ENCODE data around the gene PIGT.

PIGT gene

GRCh38 chr20:45415822-45416637, at the start of gene PIGT:
PIGT (plus strand) TSS chr20:45416141; CDS start chr20:45416157, 16 bp downstream.
- in situ Hi-C loops (cut with MboI; ENCODE audit: low sequenced_read_pairs): no loop called here

DNA sequence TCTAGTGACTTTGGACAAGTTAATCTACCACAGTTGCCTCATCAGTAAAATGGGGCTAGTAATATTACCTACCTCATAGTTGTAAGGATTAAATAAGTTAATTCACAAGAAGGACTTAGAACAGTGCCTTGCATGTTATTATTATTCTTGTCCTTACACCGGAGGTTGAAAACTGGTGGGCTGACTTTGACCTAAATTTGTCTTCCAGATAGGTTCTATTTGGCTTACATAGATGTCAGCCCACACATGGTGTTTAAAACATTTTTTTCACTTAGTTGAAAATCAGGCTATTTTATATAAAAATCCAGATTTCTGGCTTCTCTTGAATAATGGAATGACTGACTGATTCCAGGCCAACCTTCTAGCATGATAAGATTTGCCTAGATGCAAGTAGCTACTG, 49.7 kb upstream of the PIGT start:
- in situ Hi-C loops (cut with MboI; ENCODE audit: low sequenced_read_pairs): no loop called here

DNA sequence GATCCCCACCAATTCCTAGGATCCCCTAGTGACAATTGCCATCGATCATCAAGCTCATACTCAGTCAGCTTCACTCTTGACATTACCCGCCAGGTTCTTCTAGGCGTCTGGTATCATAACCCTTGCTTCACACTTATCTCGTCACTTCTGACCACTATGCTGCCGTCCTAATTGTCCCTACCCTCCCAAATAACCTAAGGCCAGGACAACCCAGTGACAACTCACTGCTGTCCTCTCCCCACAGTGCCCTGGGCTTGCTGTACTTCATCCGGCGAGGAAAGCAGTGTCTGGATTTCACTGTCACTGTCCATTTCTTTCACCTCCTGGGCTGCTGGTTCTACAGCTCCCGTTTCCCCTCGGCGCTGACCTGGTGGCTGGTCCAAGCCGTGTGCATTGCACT, 49.3 kb upstream of the PIGT start:
- in situ Hi-C loops (cut with MboI; ENCODE audit: low sequenced_read_pairs): no loop called here

DNA sequence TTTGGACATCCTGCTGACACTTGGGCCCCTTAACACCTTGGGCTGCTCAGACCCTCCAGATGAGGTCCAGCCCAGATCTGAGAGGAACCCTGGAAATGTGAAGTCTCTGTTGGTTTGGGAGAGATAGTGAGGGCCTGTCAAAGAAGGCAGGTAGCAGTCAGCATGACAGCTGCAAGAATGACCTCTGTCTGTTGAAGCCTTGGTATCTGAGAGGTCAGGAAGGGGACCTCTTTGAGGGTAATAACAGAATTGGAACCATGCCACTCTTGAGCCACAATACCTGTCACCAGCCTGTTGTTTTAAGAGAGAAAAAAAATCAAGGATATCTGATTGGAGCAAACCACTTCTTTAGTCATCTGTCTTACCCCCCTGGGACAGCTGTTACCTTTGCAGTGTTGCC, 48.8 kb upstream of the PIGT start:
- in situ Hi-C loops (cut with MboI; ENCODE audit: low sequenced_read_pairs): no loop called here

- in situ Hi-C loops (cut with MboI; ENCODE audit: low sequenced_read_pairs): no loop called here
These were observed 47.5 kb upstream of the PIGT start for GRCh38 chr20:45368221-45368980.

- in situ Hi-C loops (cut with MboI; ENCODE audit: low sequenced_read_pairs): no loop called here
These were observed 45.3 kb upstream of the PIGT start for GRCh38 chr20:45370571-45371160.

GRCh38 chr20:45372241-45372640, 43.7 kb upstream of the PIGT start:
- in situ Hi-C loops (cut with MboI; ENCODE audit: low sequenced_read_pairs): no loop called here

GRCh38 chr20:45372646-45373352, 43.1 kb upstream of the PIGT start:
- in situ Hi-C loops (cut with MboI; ENCODE audit: low sequenced_read_pairs): no loop called here

GRCh38 chr20:45373353-45374100, 42.4 kb upstream of the PIGT start:
- in situ Hi-C loops (cut with MboI; ENCODE audit: low sequenced_read_pairs): no loop called here

GRCh38 chr20:45374101-45374467, 41.9 kb upstream of the PIGT start:
- in situ Hi-C loops (cut with MboI; ENCODE audit: low sequenced_read_pairs): no loop called here

DNA sequence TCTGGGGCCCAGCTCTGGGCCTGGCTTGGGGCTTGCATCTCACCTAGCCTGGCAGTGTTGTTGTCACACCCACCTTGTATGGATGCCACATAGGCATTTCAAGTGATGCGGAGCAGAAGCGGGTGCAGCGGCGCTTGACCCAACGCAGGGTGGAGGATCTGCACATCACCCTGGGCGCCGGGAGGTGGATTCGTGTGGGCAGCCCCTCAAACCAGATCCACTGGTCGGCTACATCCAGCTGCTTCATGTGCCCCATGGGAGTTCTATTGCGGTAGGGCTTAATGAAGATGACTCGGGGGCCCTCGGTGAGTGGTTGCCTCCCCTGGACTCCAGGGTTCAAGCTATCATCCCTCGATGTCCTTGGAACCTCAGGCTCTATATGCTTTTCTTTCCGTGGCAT, 41.0 kb upstream of the PIGT start:
- in situ Hi-C loops (cut with MboI; ENCODE audit: low sequenced_read_pairs): no loop called here

DNA sequence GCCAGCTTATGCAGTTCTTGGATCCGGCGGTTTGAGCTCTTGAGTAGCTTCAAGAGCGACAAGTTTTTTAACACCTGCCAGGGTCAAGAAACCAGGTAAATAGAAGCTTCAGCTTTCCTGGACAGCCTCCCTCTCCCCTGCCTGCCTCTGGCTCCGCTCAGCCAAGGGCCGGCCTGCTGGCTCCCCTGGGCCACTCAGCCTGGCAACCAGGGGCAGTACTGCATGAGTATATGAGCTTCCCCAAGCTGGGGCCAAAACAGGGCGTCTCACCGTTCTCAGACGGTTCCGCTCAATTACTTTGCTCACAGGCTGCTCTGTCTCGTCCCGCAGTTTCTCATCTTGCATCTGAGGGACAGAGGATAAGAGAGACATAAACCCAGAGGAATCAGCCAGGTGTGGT, 38.7 kb upstream of the PIGT start:
- in situ Hi-C loops (cut with MboI; ENCODE audit: low sequenced_read_pairs): no loop called here

GRCh38 chr20:45378191-45378590, 37.8 kb upstream of the PIGT start, which contains the start of gene TP53TG5:
TP53TG5 (minus strand) TSS chr20:45378325; CDS start chr20:45378236, 89 bp downstream.
- in situ Hi-C loops (cut with MboI; ENCODE audit: low sequenced_read_pairs): no loop called here

DNA sequence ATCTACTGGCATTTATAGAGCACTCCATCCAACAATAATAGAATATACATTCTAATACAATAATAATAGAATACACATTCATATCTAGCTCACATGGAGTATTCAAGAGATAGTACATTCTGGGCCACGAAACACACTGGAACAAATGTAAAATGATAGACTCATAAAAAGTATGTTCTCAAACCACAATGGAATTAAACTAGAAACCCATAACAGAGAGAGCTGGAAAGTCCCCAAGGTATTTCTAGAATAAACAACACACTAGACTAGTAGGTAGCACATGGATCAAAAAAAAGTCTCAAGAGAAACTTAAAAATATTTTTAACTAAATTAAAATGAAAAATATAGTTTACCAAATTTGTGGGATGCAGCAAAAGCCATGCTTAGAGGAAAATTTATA, 28.7 kb upstream of the PIGT start:
- in situ Hi-C loops (cut with MboI; ENCODE audit: low sequenced_read_pairs): no loop called here

- in situ Hi-C loops (cut with MboI; ENCODE audit: low sequenced_read_pairs): no loop called here
These were observed 25.0 kb upstream of the PIGT start for GRCh38 chr20:45390931-45391330.

DNA sequence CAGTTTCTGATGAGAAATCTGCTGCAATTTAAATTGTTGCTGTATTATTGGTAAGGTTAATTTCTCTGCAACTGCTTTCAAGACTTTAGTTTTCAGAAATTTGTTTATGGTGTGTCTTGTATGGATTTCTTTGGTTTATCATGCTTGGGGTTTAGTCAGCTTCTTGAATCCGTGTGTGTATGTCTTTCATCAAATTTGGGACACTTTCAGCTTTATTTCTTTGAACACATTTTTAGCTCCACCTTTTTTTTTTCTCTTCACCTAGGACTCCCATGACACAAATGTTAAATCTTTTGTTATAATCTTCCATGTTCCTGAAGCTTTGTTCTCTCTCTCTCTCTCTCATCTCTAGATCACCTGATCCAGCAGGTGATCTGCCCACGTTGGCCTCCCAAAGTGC, 24.4 kb upstream of the PIGT start:
- in situ Hi-C loops (cut with MboI; ENCODE audit: low sequenced_read_pairs): no loop called here

DNA sequence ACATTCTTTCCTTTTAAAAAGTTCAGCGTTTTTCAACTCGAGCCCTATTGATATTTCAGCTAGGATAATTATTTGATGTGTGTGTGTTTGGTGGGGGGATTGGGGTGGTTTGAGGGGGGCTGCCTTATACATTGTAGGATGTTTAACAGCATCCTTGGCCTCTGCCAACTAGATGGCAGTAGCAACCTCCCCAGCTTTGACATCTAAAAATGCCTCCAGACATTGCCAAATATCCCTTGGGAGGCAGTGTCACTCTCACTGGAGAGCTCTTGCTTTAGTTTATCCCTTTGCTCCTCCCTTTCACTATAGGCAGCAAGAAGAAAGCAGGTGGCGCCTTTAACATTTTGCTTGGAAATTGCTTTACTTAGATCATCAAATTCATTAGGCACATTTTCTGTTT, 23.2 kb upstream of the PIGT start:
- in situ Hi-C loops (cut with MboI; ENCODE audit: low sequenced_read_pairs): no loop called here

DNA sequence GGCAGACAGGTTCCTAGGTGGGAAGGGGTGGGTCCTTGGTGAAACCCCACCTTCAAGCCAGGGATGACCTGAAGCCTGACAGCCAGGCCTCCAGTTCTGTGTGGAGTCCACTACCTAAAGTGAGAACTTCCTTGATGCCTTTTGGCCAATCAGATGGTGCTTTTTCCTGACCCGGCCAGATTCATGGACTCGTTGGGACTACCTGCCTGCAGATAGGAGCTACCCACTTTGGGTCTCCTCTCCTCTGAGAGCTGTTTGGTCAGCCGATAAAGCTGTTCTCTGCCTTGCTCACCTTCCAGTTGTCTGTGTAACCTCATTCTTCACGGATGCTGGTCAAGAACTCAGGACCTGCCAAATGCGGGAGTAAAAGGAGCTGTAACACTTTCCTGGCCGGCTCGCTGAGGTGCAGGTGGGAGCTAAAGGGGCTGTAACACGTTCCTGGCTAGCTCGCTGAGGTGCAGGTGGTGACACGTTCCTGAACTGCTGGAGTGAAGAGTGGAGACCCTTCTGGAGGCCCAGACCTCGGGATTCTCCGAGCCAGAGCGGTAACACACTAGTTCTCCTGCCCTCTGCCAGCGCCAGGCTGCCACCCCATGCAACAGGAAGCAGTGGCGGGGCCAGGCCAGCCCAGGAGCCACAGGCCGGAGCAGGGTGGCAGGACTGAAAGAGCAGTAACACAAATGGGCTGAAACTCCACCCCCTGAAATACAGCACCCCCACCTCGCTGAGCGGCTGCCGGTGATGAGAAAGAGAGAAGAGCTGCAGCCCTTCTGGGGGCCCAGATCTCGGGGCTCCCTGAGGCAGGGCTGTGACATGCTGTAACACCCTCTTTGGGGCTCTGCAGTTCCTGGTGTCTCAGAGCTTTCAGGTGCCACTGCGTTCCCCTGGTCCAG, 21.5 kb upstream of the PIGT start:
- in situ Hi-C loops (cut with MboI; ENCODE audit: low sequenced_read_pairs): no loop called here

GRCh38 chr20:45395114-45395415, 20.9 kb upstream of the PIGT start:
- in situ Hi-C loops (cut with MboI; ENCODE audit: low sequenced_read_pairs): no loop called here

- in situ Hi-C loops (cut with MboI; ENCODE audit: low sequenced_read_pairs): no loop called here
These were observed 16.9 kb upstream of the PIGT start for GRCh38 chr20:45399018-45399417.

All from HL-60/S4 treated with phorbol 12-myristate 13-acetate at 8.2 ng/mL for 4 days and 3 days (cell line).